ENCODE measurements around the gene CAMKK1.

Gene CAMKK1

DNA sequence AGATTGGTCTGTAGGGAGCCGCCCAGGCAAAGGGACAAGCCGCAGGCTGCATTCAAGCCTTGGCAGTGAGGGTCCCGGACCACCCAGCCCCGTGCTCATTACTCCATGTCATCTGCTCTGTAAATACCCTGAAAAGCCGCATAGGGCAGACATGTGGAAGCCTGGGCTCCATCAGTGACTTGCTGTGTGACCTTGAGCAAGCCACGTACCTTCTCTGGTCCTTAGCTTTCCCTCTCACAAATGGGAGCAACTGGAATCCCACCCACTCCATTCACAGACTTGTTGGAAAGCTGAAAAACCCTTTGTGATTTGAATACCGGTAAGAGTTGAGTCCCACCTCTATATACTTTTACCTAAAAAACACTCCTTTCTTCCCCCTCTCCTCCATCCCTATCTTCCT lies 11.9 kb downstream of the CAMKK1 start:
- in situ Hi-C loops (cut with HindIII; ENCODE audit: low sequenced_read_pairs): no loop called here

DNA sequence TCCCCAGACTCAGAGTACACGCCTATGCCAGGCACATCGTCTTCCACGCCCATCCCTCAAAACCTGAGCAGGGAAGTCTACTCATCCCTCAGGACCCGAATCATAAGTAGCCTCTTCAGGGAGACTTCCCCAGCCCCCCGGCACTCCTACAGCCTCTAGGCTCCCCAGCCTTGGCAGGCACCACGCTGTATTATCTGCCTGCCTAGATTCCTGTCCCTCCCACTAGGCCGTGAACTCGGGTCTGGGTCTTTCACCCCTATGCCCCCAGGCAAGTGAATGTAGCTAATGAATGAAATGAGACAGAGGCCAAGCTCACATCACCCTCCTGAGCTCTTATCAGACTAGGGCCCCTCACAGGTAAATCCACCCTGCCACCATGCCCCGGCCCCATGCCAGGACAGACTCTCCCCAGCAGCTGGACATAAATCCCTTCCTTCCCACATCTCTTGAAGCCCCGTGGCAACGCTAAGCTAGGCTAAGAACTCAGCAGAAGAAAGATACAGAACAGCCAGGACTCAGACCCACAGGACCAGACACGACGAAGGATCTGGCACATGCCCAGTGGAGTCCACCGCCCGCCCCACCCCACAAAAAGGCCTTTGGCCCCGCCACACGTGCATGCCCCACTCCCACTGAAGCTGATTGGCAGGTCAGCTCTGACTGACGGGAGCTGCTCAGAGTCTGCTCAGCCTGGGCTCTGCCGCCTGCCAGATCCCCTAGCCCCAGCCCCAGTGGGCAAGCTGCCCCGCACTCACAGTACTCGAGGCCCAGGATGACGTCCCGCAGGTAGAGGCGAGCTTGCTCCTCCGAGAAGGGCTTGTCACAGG lies 13.0 kb downstream of the CAMKK1 start:
- in situ Hi-C loops (cut with HindIII; ENCODE audit: low sequenced_read_pairs): no loop called here

DNA sequence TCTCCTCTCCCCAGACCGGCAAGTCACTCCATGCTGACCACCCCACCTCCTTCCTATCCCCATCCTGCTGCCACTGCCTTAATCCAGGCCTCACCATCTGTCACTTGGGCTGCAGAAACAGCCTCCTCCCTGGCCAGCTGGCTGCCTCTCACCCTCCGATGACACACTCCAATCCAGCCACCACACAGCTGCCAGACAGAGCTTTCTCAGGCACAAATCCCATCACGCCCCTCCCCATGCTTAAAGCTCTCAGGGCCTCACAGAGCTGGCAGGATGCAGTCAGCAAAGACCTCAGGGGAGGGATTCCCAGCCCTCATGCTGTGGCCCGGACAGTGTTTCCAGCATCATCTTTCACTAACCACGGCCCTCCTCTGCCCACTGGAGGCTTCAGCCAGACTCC lies 13.7 kb downstream of the CAMKK1 start:
- in situ Hi-C loops (cut with HindIII; ENCODE audit: low sequenced_read_pairs): no loop called here

GRCh38 chr17:3877220-3877619 lies 15.6 kb downstream of the CAMKK1 start:
- in situ Hi-C loops (cut with HindIII; ENCODE audit: low sequenced_read_pairs): no loop called here

- in situ Hi-C loops (cut with HindIII; ENCODE audit: low sequenced_read_pairs): no loop called here
Measured at GRCh38 chr17:3875317-3875716, 17.5 kb downstream of the CAMKK1 start.

- in situ Hi-C loops (cut with HindIII; ENCODE audit: low sequenced_read_pairs): loop anchor here (25.0 kb wide), 1 partner anchor 138 kb away; no protein-coding TSS in a partner anchor
Measured at GRCh38 chr17:3873862-3874261, 19.0 kb downstream of the CAMKK1 start.

- in situ Hi-C loops (cut with HindIII; ENCODE audit: low sequenced_read_pairs): loop anchor here (25.0 kb wide), 1 partner anchor 141 kb away; no protein-coding TSS in a partner anchor
Measured at GRCh38 chr17:3870871-3871306, 22.0 kb downstream of the CAMKK1 start.

- in situ Hi-C loops (cut with HindIII; ENCODE audit: low sequenced_read_pairs): loop anchor here (25.0 kb wide), 1 partner anchor 145 kb away; no protein-coding TSS in a partner anchor
Measured at GRCh38 chr17:3867606-3868005, 25.2 kb downstream of the CAMKK1 start.

- in situ Hi-C loops (cut with HindIII; ENCODE audit: low sequenced_read_pairs): loop anchor here (25.0 kb wide), 1 partner anchor 145 kb away; no protein-coding TSS in a partner anchor
Measured at GRCh38 chr17:3867106-3867505, 25.7 kb downstream of the CAMKK1 start.

GRCh38 chr17:3866276-3866675 lies 26.6 kb downstream of the CAMKK1 start:
- in situ Hi-C loops (cut with HindIII; ENCODE audit: low sequenced_read_pairs): loop anchor here (25.0 kb wide), 1 partner anchor 146 kb away; no protein-coding TSS in a partner anchor

- in situ Hi-C loops (cut with HindIII; ENCODE audit: low sequenced_read_pairs): loop anchor here (25.0 kb wide), 1 partner anchor 147 kb away; no protein-coding TSS in a partner anchor
Measured at GRCh38 chr17:3865176-3865575, 27.7 kb downstream of the CAMKK1 start.

- in situ Hi-C loops (cut with HindIII; ENCODE audit: low sequenced_read_pairs): loop anchor here (25.0 kb wide), 1 partner anchor 148 kb away; no protein-coding TSS in a partner anchor
Measured at GRCh38 chr17:3864534-3864933, 28.3 kb downstream of the CAMKK1 start.

DNA sequence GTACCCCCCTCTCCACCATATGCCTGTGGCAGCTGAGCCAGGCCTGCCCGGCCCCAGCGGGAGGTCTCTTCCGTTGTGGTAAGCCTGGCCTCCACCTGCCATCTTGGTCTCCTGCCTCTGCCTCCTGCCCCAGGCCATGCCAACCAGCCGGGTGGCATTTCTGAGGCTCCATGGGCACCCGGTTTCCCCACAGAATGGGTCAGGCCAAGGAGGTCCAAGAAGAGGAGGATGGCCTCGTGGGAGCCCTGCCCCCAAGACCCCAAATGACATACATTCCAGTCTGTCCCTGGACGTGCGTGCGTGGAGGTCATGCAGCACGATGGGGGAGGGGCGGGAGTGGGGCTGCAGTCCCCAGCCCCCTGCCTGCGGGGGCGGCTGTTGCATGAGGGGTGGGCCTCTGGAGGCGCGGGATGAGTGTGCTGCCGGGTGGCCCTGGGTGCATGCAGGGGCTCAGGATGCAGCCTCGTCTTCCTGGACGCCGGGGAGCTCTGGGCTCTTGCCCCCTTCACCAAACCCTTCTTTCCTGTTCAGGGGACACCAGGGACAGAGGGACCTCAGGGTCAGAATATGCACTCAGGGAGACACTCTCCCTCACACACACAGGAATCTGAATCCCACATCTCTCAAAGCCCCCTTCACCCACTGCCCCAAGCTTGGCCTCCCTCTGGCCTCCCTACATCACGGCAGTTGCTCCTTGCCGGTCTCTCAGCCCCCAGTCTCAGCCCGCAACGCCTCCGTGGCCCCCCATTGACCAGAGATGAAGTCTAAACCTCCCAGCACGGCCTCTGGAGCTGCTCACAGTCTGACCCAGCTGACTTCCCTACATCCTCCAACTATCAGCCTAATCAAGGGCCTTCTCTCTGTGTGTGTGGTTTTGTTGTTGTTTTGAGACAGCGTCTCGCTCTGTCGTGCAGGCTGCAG lies 30.8 kb downstream of the CAMKK1 start:
- in situ Hi-C loops (cut with HindIII; ENCODE audit: low sequenced_read_pairs): loop anchor here (25.0 kb wide), 1 partner anchor 150 kb away; no protein-coding TSS in a partner anchor

GRCh38 chr17:3860939-3861700 lies 31.7 kb downstream of the CAMKK1 start:
- in situ Hi-C loops (cut with HindIII; ENCODE audit: low sequenced_read_pairs): loop anchor here (25.0 kb wide), 1 partner anchor 151 kb away; no protein-coding TSS in a partner anchor

GRCh38 chr17:3859940-3860339 lies 32.9 kb downstream of the CAMKK1 start:
- in situ Hi-C loops (cut with HindIII; ENCODE audit: low sequenced_read_pairs): loop anchor here (25.0 kb wide), 1 partner anchor 152 kb away; no protein-coding TSS in a partner anchor

DNA sequence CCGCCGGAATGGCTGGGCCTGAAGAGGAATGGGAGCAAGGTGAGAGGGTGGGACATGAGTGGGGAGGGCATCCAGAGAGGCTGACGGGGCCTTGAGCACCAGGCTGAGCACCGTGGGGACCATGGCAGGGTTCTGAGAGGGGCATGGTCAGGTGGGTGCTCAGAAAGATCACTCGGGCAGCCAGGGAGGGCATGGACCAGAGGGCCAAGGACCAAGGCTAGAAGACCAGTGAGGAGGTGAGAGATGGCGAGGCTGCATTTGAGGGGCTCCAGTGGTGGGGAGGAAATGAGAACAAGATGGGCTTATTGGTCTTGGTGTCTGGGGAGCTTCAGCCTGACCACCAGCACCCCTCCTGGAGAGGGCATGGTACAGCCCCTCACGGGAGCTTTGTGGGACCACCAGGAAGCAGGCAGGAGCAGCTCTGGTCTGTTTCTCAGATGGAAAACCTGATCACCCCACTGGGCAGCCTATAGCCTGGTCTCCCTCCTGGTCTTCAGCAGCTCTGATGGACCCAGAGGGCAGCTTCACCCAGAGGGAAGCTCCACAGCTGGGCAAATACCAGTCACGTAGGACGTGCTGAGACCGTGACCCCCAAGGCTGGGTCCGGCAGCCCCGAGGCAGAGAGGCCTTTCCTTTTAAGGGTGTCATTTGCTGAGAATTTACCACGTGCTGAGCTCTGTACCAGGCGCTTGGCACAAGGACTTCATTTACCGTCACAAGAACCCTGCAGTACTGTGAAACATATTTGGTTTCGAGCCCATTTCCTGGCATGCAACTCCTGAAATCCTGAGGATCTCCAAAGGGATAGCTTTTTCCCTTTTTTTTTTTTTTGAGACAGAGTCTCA lies 35.4 kb downstream of the CAMKK1 start:
- in situ Hi-C loops (cut with HindIII; ENCODE audit: low sequenced_read_pairs): loop anchor here (25.0 kb wide), 1 partner anchor 155 kb away; no protein-coding TSS in a partner anchor

DNA sequence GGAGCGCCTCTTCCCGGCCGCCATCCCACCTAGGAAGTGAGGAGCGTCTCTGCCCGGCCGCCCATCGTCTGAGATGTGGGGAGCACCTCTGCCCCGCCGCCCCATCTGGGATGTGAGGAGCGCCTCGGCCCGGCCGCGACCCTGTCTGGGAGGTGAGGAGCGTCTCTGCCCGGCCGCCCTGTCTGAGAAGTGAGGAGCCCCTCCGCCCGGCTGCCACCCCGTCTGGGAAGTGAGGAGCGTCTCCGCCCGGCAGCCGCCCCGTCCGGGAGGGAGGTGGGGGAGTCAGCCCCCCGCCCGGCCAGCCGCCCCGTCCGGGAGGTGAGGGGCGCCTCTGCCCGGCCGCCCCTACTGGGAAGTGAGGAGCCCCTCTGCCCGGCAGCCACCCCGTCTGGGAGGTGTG lies 38.6 kb downstream of the CAMKK1 start:
- in situ Hi-C loops (cut with HindIII; ENCODE audit: low sequenced_read_pairs): loop anchor here (25.0 kb wide), 1 partner anchor 158 kb away; no protein-coding TSS in a partner anchor

GRCh38 chr17:3852561-3852960 lies 40.3 kb downstream of the CAMKK1 start:
- in situ Hi-C loops (cut with HindIII; ENCODE audit: low sequenced_read_pairs): loop anchor here (25.0 kb wide), 1 partner anchor 160 kb away; no protein-coding TSS in a partner anchor
